Activated CD8-positive, alpha-beta T cell treated with anti-CD3 and anti-CD28 coated beads, Interleukin-2, amount 10 ng/mL, durations not matched to agents 7 days and 5 days (primary cell): ENCODE data around the gene AHSP. TPM values are rescaled to one million over a fixed set of nuclear protein-coding genes. Genes with fewer than 3 reads are reported as not detected.

ENCODE experiments used
- ATAC-seq: fragments of 150-1000 bp; cut with Tn5 transposase; one replicate; pipeline ENCODE4 v1.10.0; 2021; ENCODE audit warnings: moderate library complexity
- CTCF ChIA-PET: fragments of 350-600 bp; sonication (Branson Sonifier 250); formaldehyde crosslinking; loops from one replicate; lab custom pipeline; 2021; ENCODE audit warnings: antibody characterized with exemption; lab: Charles Lee
- POLR2A ChIA-PET: fragments of 350-600 bp; sonication (Branson Sonifier 250); formaldehyde crosslinking; loops from one replicate; lab custom pipeline; 2021; ENCODE audit warnings: antibody characterized with exemption; lab: Charles Lee
- DNase-seq: peaks from one replicate; pipeline ENCODE4 v3.0.0-alpha.2; 2020
- H3K27ac Mint-ChIP-seq: one replicate; pipeline ENCODE4 v1.8.0; 2021; ENCODE audit warnings: mild to moderate bottlenecking, mixed read lengths
- H3K27me3 Mint-ChIP-seq: one replicate; pipeline ENCODE4 v1.8.0; 2021; ENCODE audit warnings: low read depth, mixed read lengths
- H3K36me3 Mint-ChIP-seq: one replicate; pipeline ENCODE4 v1.8.0; 2021; ENCODE audit warnings: low read depth, mixed read lengths
- H3K4me1 Mint-ChIP-seq: one replicate; pipeline ENCODE4 v1.8.0; 2021; ENCODE audit warnings: low read depth, mixed read lengths
- H3K4me3 Mint-ChIP-seq: one replicate; pipeline ENCODE4 v1.8.0; 2021; ENCODE audit warnings: mild to moderate bottlenecking, mixed read lengths
- H3K9me3 Mint-ChIP-seq: one replicate; pipeline ENCODE4 v1.8.0; 2022; ENCODE audit warnings: mixed read lengths; ENCODE audit not compliant: insufficient read depth
- total RNA-seq, 2 experiments: library from RNA; stranded (reverse); gene quantifications; one replicate each; pipeline ENCODE4 v1.2.3, GENCODE V29; 2021

AHSP gene
- total RNA-seq, 2 experiments from 2014 or later, result not detected

GRCh38 chr16:31577411-31577810, 49.7 kb downstream of the AHSP start:
- Mint-ChIP-seq H3K4me1 (no peaks in the 10 kb centered on the region), H3K4me3 (no peak overlapping the region), H3K27ac (no peak overlapping the region), H3K36me3 (peaks cover 2% of the 10 kb centered on the region), H3K9me3 (peaks cover 19% of the 10 kb centered on the region), H3K27me3 (peaks cover 9% of the 10 kb centered on the region)
- ATAC-seq (no peak), DNase-seq (no peak)
- POLR2A ChIA-PET, result no interaction called here
- CTCF ChIA-PET, result no interaction called here

Other genes starting within 250 kb of the AHSP start
- gene ITGAX, start 172.7 kb upstream of the AHSP start, total RNA-seq, result 10 to 100 TPM; 22.7 to 25.0 TPM
- under 1 TPM; 0.13 to 0.68 TPM for gene ITGAD, start 134.6 kb upstream of the AHSP start, total RNA-seq
- gene COX6A2, start 99.5 kb upstream of the AHSP start, total RNA-seq, result not detected
- gene ZNF843, start 85.1 kb upstream of the AHSP start, total RNA-seq, result under 1 TPM; 0.21 to 0.32 TPM
- gene ARMC5, start 68.4 kb upstream of the AHSP start, total RNA-seq, result 10 to 100 TPM; 18.9 to 19.1 TPM
- gene TGFB1I1, start 55.7 kb upstream of the AHSP start, total RNA-seq, result under 1 TPM; 0.83 to 0.92 TPM
- under 1 TPM in 1 of 2 experiments, not detected in 1; 0.13 TPM for gene SLC5A2, start 44.8 kb upstream of the AHSP start, total RNA-seq
- gene RUSF1, start 19.5 kb upstream of the AHSP start, total RNA-seq, result 10 to 100 TPM; 31.7 to 32.8 TPM